BLaER1 treated with 17β-estradiol and CSF1 and Interleukin-3, amounts not matched to agents 10 nM and 100 nM (cell line): Measurements from ENCODE around the gene PRKAG1.

Experiments used
- H3K27ac ChIP-seq, 11 experiments: shearing (Covaris generic); formaldehyde crosslinking; 2 replicates each; pipeline ENCODE4 v1.8.1; 2022
- H3K27me3 ChIP-seq, 11 experiments: shearing (Covaris generic); formaldehyde crosslinking; 2 replicates each; pipeline ENCODE4 v1.8.1; 2022
- H3K36me3 ChIP-seq, 11 experiments: shearing (Covaris generic); formaldehyde crosslinking; 2 replicates each; pipeline ENCODE4 v1.8.1; 2022
- H3K4me1 ChIP-seq, 10 experiments: shearing (Covaris generic); formaldehyde crosslinking; 2 replicates each; pipeline ENCODE4 v1.8.1; 2022
- H3K4me2 ChIP-seq, 11 experiments: shearing (Covaris generic); formaldehyde crosslinking; 2 replicates each; pipeline ENCODE4 v1.8.1; 2022
- H3K4me3 ChIP-seq, 10 experiments: shearing (Covaris generic); formaldehyde crosslinking; 2 replicates each; pipeline ENCODE4 v1.8.1; 2022
- H3K9ac ChIP-seq, 11 experiments: shearing (Covaris generic); formaldehyde crosslinking; 2 replicates each; pipeline ENCODE4 v1.8.1; 2022
- H3K9me3 ChIP-seq, 11 experiments: shearing (Covaris generic); formaldehyde crosslinking; replicated peaks in 1 of 11; 2 replicates each; pipeline ENCODE4 v1.8.1; 2022
- H4K20me1 ChIP-seq, 11 experiments: shearing (Covaris generic); formaldehyde crosslinking; 2 replicates each; pipeline ENCODE4 v1.8.1; 2022
- Cebpa-rat ChIP-seq, 11 experiments: shearing (Covaris generic); IDR thresholded peaks; 2 replicates each; pipeline ENCODE4 v1.8.1; 2022

PRKAG1 gene

GRCh38 chr12:49043241-49043640 is 24.7 kb upstream of the PRKAG1 start:
- H3K27ac ChIP-seq, result no peak overlapping the region
- no peaks in the 10 kb centered on the region for H3K4me1 ChIP-seq
- peaks cover 100% of the 10 kb centered on the region in 11 experiments for H3K36me3 ChIP-seq
- no peak for TF ChIP-seq Cebpa-rat (IDR thresholded peaks at IDR 0.05)
- no peak overlapping the region for H3K9ac ChIP-seq
- H3K4me3 ChIP-seq, result no peak overlapping the region
- peaks cover 41 to 100% (median 95%) of the 10 kb centered on the region in 11 experiments for H4K20me1 ChIP-seq
- H3K9me3 ChIP-seq, result no peaks in the 10 kb centered on the region
- H3K27me3 ChIP-seq, result no peaks in the 10 kb centered on the region
- H3K4me2 ChIP-seq, result no peak overlapping the region

- Histone ChIP-seq H3K9me3 (no peaks in the 10 kb centered on the region), H3K4me2 (no peak overlapping the region), H4K20me1 (peaks cover 44 to 100% (median 95%) of the 10 kb centered on the region in 11 experiments), H3K36me3 (peaks cover 100% of the 10 kb centered on the region in 11 experiments), H3K27me3 (no peaks in the 10 kb centered on the region), H3K4me3 (no peak overlapping the region), H3K27ac (no peak overlapping the region), H3K4me1 (no peaks in the 10 kb centered on the region), H3K9ac (no peak overlapping the region)
- TF ChIP-seq Cebpa-rat (IDR thresholded peaks at IDR 0.05), result no peak
Observed at GRCh38 chr12:49041881-49042484, 23.4 kb upstream of the PRKAG1 start.

- Histone ChIP-seq H3K4me1 (no peaks in the 10 kb centered on the region), H4K20me1 (peaks cover 51 to 100% (median 95%) of the 10 kb centered on the region in 11 experiments), H3K9me3 (no peaks in the 10 kb centered on the region), H3K27me3 (no peaks in the 10 kb centered on the region), H3K4me2 (no peak overlapping the region), H3K36me3 (peaks cover 100% of the 10 kb centered on the region in 11 experiments), H3K9ac (no peak overlapping the region), H3K27ac (no peak overlapping the region), H3K4me3 (no peak overlapping the region)
- no peak for TF ChIP-seq Cebpa-rat (IDR thresholded peaks at IDR 0.05)
Observed at GRCh38 chr12:49041036-49041880, 22.7 kb upstream of the PRKAG1 start.

- Histone ChIP-seq H3K4me3 (no peak overlapping the region), H3K9me3 (no peaks in the 10 kb centered on the region), H3K36me3 (peaks cover 99 to 100% (median 100%) of the 10 kb centered on the region in 11 experiments), H3K9ac (no peak overlapping the region), H3K4me2 (no peak overlapping the region), H3K4me1 (no peaks in the 10 kb centered on the region), H4K20me1 (peaks cover 59 to 100% (median 98%) of the 10 kb centered on the region in 11 experiments), H3K27ac (no peak overlapping the region), H3K27me3 (no peaks in the 10 kb centered on the region)
- TF ChIP-seq Cebpa-rat (IDR thresholded peaks at IDR 0.05), result no peak
Observed at GRCh38 chr12:49040364-49040855, 21.8 kb upstream of the PRKAG1 start.

GRCh38 chr12:49039421-49040363 is 21.1 kb upstream of the PRKAG1 start:
- no peak overlapping the region for H3K27ac ChIP-seq
- H3K9me3 ChIP-seq, result no peaks in the 10 kb centered on the region
- no peaks in the 10 kb centered on the region for H3K27me3 ChIP-seq
- H3K9ac ChIP-seq, result no peak overlapping the region
- no peak overlapping the region for H3K4me2 ChIP-seq
- H3K4me3 ChIP-seq, result no peak overlapping the region
- TF ChIP-seq Cebpa-rat (IDR thresholded peaks at IDR 0.05), result no peak
- peaks cover 99 to 100% (median 100%) of the 10 kb centered on the region in 11 experiments for H3K36me3 ChIP-seq
- no peaks in the 10 kb centered on the region for H3K4me1 ChIP-seq
- H4K20me1 ChIP-seq, result peaks cover 62 to 100% (median 100%) of the 10 kb centered on the region in 11 experiments

GRCh38 chr12:49038291-49038955 is 19.8 kb upstream of the PRKAG1 start:
- Histone ChIP-seq H3K4me3 (no peak overlapping the region), H3K27ac (no peak overlapping the region), H3K27me3 (no peaks in the 10 kb centered on the region), H3K4me1 (no peaks in the 10 kb centered on the region), H3K9ac (no peak overlapping the region), H3K4me2 (no peak overlapping the region), H3K9me3 (no peaks in the 10 kb centered on the region), H3K36me3 (peaks cover 99 to 100% (median 100%) of the 10 kb centered on the region in 11 experiments), H4K20me1 (peaks cover 64 to 100% (median 100%) of the 10 kb centered on the region in 11 experiments)
- TF ChIP-seq Cebpa-rat (IDR thresholded peaks at IDR 0.05), result no peak

- Histone ChIP-seq H3K4me2 (no peak overlapping the region), H4K20me1 (peaks cover 64 to 100% (median 100%) of the 10 kb centered on the region in 11 experiments), H3K4me3 (no peak overlapping the region), H3K9me3 (no peaks in the 10 kb centered on the region), H3K4me1 (no peaks in the 10 kb centered on the region), H3K27me3 (no peaks in the 10 kb centered on the region), H3K27ac (no peak overlapping the region), H3K36me3 (peaks cover 99 to 100% (median 100%) of the 10 kb centered on the region in 11 experiments), H3K9ac (no peak overlapping the region)
- no peak for TF ChIP-seq Cebpa-rat (IDR thresholded peaks at IDR 0.05)
Observed at GRCh38 chr12:49037947-49038237, 19.3 kb upstream of the PRKAG1 start.

- Histone ChIP-seq H3K9ac (no peak overlapping the region), H3K27me3 (no peaks in the 10 kb centered on the region), H3K4me2 (no peak overlapping the region), H3K27ac (no peak overlapping the region), H4K20me1 (peaks cover 67 to 100% (median 100%) of the 10 kb centered on the region in 11 experiments), H3K9me3 (no peaks in the 10 kb centered on the region), H3K4me3 (no peak overlapping the region), H3K4me1 (no peaks in the 10 kb centered on the region), H3K36me3 (peaks cover 99 to 100% (median 100%) of the 10 kb centered on the region in 11 experiments)
- no peak for TF ChIP-seq Cebpa-rat (IDR thresholded peaks at IDR 0.05)
Observed at GRCh38 chr12:49037111-49037946, 18.8 kb upstream of the PRKAG1 start.
